Cerebellar cortex (tissue), 1 donor: ENCODE measurements around the gene SLC36A3.
"Not testable (repeated sequence)": the region's sequence is repeated elsewhere in the genome, so short reads cannot be mapped to it uniquely, and the experiment has no call there.

Experiments
- DNase-seq: peaks from one replicate; pipeline ENCODE4 v3.0.0-alpha.2; 2015; ENCODE audit warnings: low spot score

SLC36A3 gene

GRCh38 chr5:151303666-151304065, at the start of gene SLC36A3:
Gene SLC36A3 (minus strand): TSS chr5:151303766. CDS start chr5:151303354, 412 bp downstream.
- DNase-seq, result no peak

- no peak for DNase-seq
Observed at GRCh38 chr5:151351671-151352070, 48.1 kb upstream of the SLC36A3 start.

DNA sequence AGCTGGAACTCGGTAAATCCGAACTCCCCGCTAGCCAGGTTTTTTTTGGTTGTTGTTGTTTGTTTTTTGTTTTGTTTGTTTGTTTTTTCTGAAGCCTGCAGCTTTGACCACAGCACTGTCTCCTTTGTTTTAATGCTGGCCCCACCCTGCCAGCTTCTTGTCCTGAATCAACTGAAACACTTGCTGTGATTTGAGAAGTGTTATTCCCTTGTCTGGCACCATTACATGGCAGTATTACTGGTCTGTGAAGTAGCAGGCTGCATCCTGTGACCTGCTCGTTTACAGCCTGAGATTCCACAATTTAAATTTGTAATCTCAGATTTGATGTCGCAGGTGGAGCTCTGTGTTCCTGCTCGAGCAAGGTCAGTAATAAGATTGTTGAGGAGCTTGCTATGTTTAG, 45.2 kb upstream of the SLC36A3 start:
- no peak for DNase-seq

- no peak for DNase-seq
Observed at GRCh38 chr5:151347369-151347768, 43.8 kb upstream of the SLC36A3 start, which contains the start of gene SLC36A2. Gene SLC36A2 (minus strand): TSS chr5:151347559. CDS start chr5:151347460, 99 bp downstream.

- DNase-seq, result no peak
Observed at GRCh38 chr5:151345808-151346478, 42.4 kb upstream of the SLC36A3 start.

DNA sequence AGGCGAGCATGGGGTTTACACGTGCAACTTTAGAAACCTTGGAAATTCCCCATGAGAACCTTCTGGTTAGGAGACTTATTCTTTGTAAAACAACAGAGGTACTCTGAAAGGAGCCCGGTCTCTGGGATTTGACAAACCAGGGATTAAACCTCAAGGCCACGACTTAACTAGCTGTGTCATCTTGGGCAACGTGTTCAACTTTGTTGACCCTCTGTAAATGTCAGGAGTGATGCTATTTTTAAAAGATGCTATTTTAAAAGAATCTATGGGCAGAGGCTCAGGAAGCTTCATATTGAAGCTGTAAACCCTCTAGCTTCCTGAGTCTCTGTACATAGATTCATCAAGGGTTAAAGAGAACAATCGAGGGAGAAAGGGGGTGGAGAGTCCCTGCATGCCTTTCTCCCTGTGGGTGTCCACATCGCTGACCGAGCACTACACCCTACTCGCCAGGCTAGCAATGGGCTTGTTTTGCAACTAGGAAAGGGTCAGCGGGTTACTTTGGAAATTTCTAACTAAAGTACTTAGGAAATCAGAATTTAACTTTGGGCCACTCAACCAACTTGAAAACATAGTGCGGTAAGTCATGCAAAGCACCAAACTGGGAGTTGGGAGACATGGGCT, 41.7 kb upstream of the SLC36A3 start:
- DNase-seq, result no peak

GRCh38 chr5:151344088-151344487, 40.5 kb upstream of the SLC36A3 start:
- no peak for DNase-seq

DNA sequence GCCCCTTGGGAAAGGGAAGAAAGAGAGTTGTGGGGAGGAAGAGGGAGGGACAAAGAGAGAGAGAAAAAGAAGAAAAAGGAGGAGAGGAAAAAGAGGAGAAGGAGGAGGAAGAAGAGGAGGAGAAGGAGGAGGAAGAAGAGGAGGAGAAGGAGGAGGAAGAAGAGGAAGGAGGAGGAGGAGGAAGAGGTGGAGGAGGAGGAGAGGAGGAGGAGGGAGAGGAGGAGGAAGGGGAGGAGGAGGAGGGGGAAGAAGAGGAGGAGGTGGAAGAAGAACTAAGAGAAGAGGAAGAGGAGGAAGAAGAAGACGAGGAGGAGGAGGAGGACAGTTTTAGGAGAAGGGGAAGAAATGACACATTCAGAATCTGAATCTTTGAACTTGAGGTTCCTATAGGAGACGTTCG, 36.4 kb upstream of the SLC36A3 start:
- DNase-seq, result no peak

GRCh38 chr5:151338734-151339133, 35.2 kb upstream of the SLC36A3 start:
- DNase-seq, result no peak

GRCh38 chr5:151332857-151333256, 29.3 kb upstream of the SLC36A3 start:
- no peak for DNase-seq

DNA sequence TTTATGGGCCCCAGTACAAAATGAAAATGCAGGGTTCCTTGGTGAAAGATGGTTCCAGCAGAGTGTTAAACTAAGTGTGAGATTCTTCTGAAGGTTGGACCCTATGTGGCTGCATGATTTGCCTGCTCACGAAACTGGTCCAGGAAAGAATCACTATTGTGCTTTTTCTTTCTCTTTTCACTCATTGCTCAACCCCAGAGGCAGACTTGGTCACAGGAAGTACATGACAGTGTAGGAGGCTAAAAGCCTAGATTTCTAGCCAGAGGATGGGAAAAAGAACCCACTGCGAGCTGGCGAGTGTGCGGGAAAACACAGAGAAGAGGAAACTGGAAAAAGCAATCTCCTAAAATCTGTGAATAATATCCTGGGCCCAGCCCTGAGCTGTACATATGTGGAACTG, 25.2 kb upstream of the SLC36A3 start:
- DNase-seq, result no peak

DNA sequence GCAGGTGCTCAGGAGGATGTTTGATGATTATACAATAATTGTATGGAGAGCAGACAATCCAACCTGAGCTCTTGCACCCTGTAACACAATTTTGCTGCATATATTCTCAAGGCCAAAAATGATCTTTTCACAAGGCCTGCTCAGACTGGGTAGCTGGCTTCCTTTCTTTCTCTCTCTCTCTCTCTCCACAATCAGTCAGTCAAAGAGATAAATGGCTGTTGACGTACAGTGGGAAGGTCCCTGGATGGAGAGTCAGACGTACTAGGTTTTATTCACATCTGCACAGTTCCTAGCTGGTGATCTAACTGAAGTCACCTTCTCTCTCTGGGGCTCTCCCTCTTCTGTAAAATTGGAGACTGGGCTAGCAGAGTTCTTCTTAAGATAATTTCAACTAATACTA, 24.0 kb upstream of the SLC36A3 start:
- no peak for DNase-seq

DNA sequence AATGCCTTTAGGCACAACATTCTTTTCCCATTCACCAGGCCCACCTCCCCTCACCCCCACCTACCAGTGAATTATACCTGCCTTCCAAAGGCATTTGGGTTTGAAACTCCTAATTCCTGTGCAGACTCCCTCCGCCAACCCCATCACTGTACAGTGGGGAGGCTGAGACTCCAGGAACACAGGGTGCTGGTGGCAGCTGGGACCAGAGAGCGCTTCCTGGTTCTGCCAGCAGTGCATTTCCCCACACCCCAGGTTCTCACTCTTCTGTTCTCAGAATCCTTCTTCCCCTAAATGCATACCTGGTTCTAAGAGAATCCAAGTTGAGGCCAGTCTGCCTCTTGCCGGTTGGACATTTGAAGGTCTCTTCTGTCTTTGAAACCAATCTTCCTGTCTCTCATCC, 22.7 kb upstream of the SLC36A3 start:
- DNase-seq, result no peak

DNA sequence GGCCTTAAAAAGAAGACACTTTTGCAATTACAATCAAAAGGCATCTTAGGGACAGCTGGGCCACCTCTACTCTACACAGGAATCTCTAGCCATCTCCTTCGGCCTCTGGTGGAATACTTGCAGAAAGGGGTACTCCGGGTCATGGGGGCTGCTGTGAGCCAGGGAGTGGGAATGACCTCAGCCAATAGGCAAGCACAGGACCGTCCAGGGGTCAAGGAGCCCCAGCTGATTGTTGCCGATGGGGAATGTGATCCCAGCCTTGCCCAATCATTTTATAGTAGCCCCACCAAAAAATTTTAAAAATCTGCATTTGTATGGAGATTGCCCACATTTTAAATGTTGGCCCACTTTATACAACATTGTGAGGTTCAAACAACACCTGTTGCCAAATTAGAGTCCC, 16.9 kb upstream of the SLC36A3 start:
- no peak for DNase-seq

DNA sequence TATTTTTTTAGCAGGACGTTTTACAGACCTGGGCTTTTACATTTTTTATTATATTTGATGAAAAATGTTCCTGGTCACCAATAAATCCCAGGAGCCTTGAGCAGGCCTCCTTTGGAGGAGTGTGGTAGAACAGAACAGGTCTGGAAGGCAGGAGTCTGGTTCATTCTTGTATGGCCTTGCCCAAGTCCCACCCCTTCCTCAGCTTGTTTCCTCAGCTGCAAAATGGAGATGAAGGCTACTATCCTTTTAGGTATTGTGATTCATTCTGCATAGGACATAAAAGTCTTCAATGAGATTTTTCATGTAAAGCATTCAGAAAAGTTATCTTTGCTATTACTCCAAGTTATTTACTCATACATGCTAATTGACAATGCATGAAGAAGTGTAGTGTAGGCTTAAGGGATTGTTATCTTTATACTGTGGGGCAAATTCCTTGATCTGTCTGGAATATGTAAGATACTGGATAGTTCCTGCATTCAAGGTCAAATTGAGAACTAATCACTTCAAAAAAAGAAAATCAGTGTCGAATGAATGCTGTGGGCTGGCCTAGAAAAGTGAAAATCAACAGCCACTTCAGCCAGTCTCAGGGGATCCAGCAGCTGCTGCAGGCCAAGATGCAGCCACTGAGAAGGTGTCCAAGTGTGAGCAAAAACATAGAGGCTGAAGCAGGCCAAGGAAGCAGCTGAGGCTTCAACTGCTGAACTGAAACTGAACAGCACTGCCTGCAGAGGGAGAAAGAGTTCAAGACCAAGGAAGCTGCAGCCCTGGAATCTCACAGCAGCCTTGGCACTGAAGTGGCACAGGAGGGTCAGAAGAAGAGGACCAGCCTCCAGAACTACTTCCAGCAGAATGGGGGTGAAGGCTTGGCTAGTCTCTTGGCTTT, 15.5 kb upstream of the SLC36A3 start:
- DNase-seq, result peak; percentile 43

GRCh38 chr5:151317871-151318270, 14.3 kb upstream of the SLC36A3 start:
- DNase-seq, result no peak

GRCh38 chr5:151315998-151316597, 12.5 kb upstream of the SLC36A3 start:
- DNase-seq, result peak; percentile 88

DNA sequence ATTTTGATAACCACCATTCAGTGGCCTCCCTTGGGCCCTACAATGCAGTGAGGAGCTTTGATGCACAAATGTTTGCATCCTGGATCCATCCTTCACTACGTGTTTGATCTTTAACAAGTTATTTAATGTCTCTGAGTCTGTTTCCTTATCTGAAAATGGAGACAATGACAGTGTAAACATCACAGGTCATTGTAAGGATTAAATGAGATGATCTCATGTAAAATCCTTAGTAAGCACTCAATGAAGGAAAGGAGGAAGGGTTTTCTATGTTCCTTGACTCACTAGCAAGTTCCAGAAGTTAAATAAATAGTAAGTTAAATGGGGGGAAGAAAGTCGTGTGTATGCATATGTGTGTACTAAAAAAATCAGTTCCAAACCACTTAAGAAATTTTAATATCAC, 9.8 kb upstream of the SLC36A3 start:
- DNase-seq, result no peak

DNA sequence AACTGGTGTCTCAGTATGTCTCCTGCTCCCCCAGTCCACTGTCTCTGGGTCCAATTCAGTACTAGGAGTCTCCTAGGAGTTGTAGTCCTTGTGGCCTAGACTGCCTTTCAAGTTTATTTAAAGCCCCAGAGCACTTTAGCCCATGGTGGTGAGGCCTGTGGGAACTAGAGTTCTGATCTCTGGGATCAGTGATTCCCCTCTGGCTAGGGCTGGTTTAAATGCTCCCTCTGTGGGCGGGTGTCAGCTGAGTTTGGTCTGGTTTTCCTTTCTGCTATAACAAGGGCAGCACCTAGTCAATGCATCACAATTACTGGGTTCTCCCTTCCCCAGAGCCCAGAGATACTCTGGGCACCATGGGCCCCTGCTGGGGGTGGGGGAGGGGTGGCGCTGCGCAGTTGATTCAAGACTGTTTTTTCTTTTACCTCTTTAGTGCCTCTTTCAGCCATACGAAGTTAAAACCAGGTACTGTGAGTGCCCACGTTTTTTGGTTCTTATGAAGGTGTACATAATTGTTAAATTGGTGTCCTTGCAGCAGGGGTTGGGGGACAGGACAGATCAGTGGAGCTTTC, 9.3 kb upstream of the SLC36A3 start:
- DNase-seq, result no peak

GRCh38 chr5:151310932-151311331, 7.4 kb upstream of the SLC36A3 start:
- DNase-seq, result no peak

DNA sequence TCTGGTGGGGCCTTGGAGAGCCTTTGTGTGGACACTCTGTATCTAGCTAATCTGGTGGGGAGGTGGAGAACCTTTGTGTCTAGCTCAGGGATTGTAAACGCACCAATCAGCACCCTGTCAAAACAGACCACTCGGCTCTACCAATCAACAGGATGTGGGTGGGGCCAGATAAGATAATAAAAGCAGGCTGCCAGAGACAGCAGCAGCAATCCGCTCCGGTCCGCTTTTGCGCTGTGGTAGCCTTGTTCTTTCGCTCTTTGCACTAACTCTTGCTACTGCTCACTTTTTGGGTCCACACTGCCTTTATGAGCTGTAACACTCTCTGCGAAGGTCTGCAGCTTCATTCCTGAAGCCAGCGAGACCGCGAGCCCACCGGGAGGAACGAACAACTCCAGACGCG, 6.3 kb upstream of the SLC36A3 start:
- DNase-seq, result not testable (repeated sequence)

DNA sequence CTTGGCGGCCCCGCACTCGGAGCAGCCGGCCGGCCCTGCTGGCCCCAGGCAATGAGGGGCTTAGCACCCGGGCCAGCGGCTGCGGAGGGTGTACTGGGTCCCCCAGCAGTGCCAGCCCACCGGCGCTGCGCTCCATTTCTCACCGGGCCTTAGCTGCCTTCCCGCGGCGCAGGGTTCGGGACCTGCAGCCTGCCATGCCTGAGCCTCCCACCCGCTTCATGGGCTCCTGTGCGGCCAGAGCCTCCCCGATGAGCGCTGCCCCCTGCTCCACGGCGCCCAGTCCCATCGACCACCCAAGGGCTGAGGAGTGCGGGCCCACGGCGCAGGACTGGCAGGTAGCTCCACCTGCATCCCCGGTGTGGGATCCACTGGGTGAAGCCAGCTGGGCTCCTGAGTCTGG, 5.7 kb upstream of the SLC36A3 start:
- DNase-seq, result not testable (repeated sequence)
